Right lobe of liver (tissue), 4 donors: ENCODE measurements around the gene STAB1.

Experiments
- CTCF ChIP-seq, 4 donors: fragments of 200-600 bp in 3 of 4; fragments of 450-650 bp in 1 of 4; IDR thresholded peaks; one replicate each; pipeline versions ENCODE4 v1.5.1 to v1.8.0; 2016 to 2022; ENCODE audit warnings: antibody characterized with exemption in 4 of 4, mild to moderate bottlenecking in 2 of 4
- POLR2A ChIP-seq: fragments of 450-650 bp; IDR thresholded peaks from one replicate; pipeline ENCODE4 v1.6.1; 2017; ENCODE audit warnings: antibody characterized with exemption, mild to moderate bottlenecking
- donor health status: DM: no; HTN: no; CAD: no.
- donor health status: DM: no; HTN: no; CAD: no.
- donor health status: DM: no; HTN: yes; CAD: no.

GRCh38 chr3:52473026-52473425 lies 22.1 kb upstream of the STAB1 start:
- TF ChIP-seq CTCF (IDR thresholded peaks at IDR 0.05): no peak
- no peak for TF ChIP-seq POLR2A
